ENCODE results near the gene PDCL2. TPM values are rescaled to one million over a fixed set of nuclear protein-coding genes. Genes with fewer than 3 reads are reported as not detected.
"Not testable (repeated sequence)": the region's sequence is repeated elsewhere in the genome, so short reads cannot be mapped to it uniquely, and the experiment has no call there.

PDCL2 gene
- total RNA-seq, 1 donor from 2014 or later: not detected

DNA sequence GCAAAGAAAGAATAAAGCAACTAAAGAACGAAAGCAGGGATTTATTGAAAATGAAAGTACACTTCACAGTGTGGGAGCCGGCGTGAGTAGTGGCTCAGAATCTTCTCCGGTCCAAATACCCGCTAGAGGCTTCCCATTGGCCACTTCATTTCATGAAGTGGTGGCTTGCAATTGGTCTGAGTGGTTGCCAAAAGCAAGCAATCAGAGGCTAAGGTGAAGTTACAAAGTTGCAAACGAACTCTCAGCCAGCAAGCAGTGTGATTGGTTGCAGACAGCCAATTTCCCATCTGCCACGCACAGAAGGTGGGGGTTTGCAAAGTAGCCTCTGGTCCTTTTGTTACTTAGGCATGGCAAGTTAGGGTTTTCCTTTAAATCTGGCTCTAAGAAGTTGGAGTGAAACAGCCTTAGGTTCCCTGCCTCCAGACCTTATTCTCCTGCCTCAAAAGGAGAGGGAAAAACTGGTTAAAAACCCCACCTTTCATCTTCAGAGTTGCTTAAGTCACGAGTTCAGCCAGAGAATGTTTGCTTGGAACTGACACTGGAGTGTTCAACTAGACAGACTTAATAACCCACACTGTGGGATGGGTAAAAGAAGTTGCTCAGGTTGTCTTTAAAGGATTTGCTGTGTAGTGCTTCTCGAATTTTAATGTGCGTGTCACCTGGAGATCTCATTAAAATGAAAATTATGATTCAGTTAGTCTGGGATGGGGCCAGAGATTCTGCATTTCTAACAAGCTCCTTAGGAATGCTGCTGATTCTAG is 38.4 kb downstream of the PDCL2 start:
- H3K4me1 Mint-ChIP-seq (ENCODE audit: low read depth): peaks cover 1% of the 10 kb centered on the region
- H3K4me3 Mint-ChIP-seq (ENCODE audit: low read depth): no peak overlapping the region
- H3K9me3 Mint-ChIP-seq (ENCODE audit: low read depth): no peaks in the 10 kb centered on the region
- no peaks in the 10 kb centered on the region for H3K36me3 Mint-ChIP-seq (ENCODE audit: insufficient read depth)
- DNase-seq (ENCODE audit: low spot score, unreplicated experiment): no peak
- H3K27me3 Mint-ChIP-seq: peaks cover 61% of the 10 kb centered on the region
- no peak overlapping the region for H3K27ac Mint-ChIP-seq
- TF ChIP-seq, protein P1, sequence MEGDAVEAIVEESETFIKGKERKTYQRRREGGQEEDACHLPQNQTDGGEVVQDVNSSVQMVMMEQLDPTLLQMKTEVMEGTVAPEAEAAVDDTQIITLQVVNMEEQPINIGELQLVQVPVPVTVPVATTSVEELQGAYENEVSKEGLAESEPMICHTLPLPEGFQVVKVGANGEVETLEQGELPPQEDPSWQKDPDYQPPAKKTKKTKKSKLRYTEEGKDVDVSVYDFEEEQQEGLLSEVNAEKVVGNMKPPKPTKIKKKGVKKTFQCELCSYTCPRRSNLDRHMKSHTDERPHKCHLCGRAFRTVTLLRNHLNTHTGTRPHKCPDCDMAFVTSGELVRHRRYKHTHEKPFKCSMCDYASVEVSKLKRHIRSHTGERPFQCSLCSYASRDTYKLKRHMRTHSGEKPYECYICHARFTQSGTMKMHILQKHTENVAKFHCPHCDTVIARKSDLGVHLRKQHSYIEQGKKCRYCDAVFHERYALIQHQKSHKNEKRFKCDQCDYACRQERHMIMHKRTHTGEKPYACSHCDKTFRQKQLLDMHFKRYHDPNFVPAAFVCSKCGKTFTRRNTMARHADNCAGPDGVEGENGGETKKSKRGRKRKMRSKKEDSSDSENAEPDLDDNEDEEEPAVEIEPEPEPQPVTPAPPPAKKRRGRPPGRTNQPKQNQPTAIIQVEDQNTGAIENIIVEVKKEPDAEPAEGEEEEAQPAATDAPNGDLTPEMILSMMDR (IDR thresholded peaks at IDR 0.05; ENCODE audit: unreplicated experiment): no peak

DNA sequence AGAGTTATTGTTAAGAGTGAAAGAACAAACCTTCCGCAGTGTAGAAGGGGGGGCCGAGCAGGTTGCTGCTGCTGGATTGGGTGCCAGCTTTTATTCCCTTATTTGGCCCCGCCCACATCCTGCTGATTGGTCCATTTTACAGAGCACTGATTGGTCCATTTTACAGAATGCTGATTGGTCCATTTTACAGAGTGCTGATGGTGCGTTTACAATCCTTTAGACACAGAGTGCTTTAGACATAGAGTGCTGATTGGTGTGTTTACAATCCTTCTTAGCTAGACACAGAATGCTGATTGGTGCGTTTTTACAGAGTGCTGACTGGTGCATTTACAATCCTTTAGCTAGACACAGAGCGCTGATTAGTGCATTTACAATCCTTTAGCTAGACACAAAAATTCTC is 40.1 kb downstream of the PDCL2 start:
- not testable (repeated sequence) for H3K36me3 Mint-ChIP-seq (ENCODE audit: insufficient read depth); DNase-seq (ENCODE audit: low spot score, unreplicated experiment); H3K4me3 Mint-ChIP-seq (ENCODE audit: low read depth); H3K9me3 Mint-ChIP-seq (ENCODE audit: low read depth); H3K27ac Mint-ChIP-seq
- peaks cover 58% of the 10 kb centered on the region for H3K27me3 Mint-ChIP-seq
- H3K4me1 Mint-ChIP-seq (ENCODE audit: low read depth): peaks cover 10% of the 10 kb centered on the region

DNA sequence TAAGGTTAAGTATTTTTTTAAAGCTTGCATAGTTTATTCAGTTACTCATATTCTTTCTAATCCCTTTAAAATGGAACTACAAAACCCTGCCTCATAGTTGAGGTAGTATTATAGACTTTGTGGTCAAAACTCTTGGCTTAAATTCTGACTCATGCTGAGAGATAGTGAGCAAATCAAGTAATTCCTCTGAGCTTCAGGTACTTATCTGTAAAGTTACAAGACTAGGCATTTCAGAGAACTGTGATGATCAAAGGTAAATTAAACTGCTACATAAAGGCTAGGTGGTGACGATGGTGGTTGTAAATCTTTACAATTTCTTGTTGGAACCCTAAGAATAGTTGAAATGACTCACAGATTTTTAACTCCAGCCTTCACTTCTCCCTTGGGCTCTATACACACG is 42.2 kb downstream of the PDCL2 start:
- Mint-ChIP-seq H3K9me3 (ENCODE audit: low read depth) (no peaks in the 10 kb centered on the region), H3K27me3 (peaks cover 51% of the 10 kb centered on the region), H3K4me3 (ENCODE audit: low read depth) (no peak overlapping the region), H3K4me1 (ENCODE audit: low read depth) (peaks cover 12% of the 10 kb centered on the region), H3K27ac (no peak overlapping the region), H3K36me3 (ENCODE audit: insufficient read depth) (no peaks in the 10 kb centered on the region)
- no peak for DNase-seq (ENCODE audit: low spot score, unreplicated experiment)
- TF ChIP-seq, protein P1 (IDR thresholded peaks at IDR 0.05; ENCODE audit: unreplicated experiment): no peak

DNA sequence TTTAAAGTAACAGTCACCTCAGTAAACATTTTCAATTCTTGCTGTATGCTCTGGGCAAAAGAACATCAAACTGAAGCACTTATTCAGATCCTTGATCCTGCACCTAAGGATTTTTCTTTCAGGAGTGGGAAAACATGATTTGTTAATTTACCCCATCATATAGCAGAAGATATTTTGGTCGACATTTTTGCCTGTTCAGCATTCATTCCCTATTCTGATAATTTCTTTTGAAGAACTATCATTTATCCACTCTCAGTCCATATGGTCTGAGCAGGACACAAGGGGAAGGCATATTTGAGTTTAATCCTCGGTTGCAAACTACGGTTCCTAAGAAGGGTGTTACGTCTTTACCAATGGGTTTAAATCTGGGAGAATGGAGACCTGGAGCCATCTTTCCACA is 44.1 kb downstream of the PDCL2 start:
- TF ChIP-seq, protein P1 (IDR thresholded peaks at IDR 0.05; ENCODE audit: unreplicated experiment): no peak
- H3K9me3 Mint-ChIP-seq (ENCODE audit: low read depth): no peaks in the 10 kb centered on the region
- peak overlapping the region; percentile 90 for H3K4me3 Mint-ChIP-seq (ENCODE audit: low read depth)
- no peaks in the 10 kb centered on the region for H3K36me3 Mint-ChIP-seq (ENCODE audit: insufficient read depth)
- no peak overlapping the region for H3K27ac Mint-ChIP-seq
- DNase-seq (ENCODE audit: low spot score, unreplicated experiment): no peak
- peaks cover 39% of the 10 kb centered on the region for H3K27me3 Mint-ChIP-seq
- H3K4me1 Mint-ChIP-seq (ENCODE audit: low read depth): peaks cover 22% of the 10 kb centered on the region

DNA sequence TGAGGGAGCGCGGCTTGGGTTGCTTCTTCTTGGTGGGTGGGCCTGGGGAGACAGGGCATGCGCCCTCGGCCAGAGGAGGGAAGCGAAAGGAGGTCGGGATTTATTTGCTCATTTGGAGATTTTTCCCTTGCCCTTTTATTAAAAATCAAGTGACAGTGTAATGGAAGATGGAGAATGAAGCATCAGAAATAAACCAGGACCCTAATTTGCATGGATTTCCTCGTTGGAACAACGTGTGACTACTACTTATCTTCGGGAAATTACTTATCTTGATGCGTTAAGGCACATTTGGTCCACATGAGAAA is 44.6 kb downstream of the PDCL2 start:
- DNase-seq (ENCODE audit: low spot score, unreplicated experiment): no peak
- Mint-ChIP-seq H3K27ac (peak overlapping the region; percentile 90), H3K4me3 (ENCODE audit: low read depth) (peak overlapping the region; percentile 90), H3K36me3 (ENCODE audit: insufficient read depth) (no peaks in the 10 kb centered on the region), H3K4me1 (ENCODE audit: low read depth) (peaks cover 22% of the 10 kb centered on the region), H3K9me3 (ENCODE audit: low read depth) (no peaks in the 10 kb centered on the region), H3K27me3 (peaks cover 36% of the 10 kb centered on the region)
- TF ChIP-seq, protein P1 (IDR thresholded peaks at IDR 0.05; ENCODE audit: unreplicated experiment): no peak
